Mesothelial cell of epicardium (in vitro differentiated cells): ENCODE measurements around the gene NYAP1. TPM values are rescaled to one million over a fixed set of nuclear protein-coding genes. Genes with fewer than 3 reads are reported as not detected.

Experiments
- DNase-seq, 2 experiments: peaks; one replicate each; pipeline ENCODE4 v3.0.0; 2021; ENCODE audit warnings: low spot score in 2 of 2; ENCODE audit not compliant: unreplicated experiment in 2 of 2
- H3K27ac Mint-ChIP-seq: 2 replicates; pipeline ENCODE4 v1.8.0; 2021; ENCODE audit warnings: mixed read lengths
- H3K27me3 Mint-ChIP-seq: 2 replicates; pipeline ENCODE4 v1.8.0; 2021; ENCODE audit warnings: low read depth, mixed read lengths
- H3K36me3 Mint-ChIP-seq: 2 replicates; pipeline ENCODE4 v1.8.0; 2021; ENCODE audit warnings: mixed read lengths
- H3K4me1 Mint-ChIP-seq: 2 replicates; pipeline ENCODE4 v1.8.0; 2021; ENCODE audit warnings: mixed read lengths
- H3K4me3 Mint-ChIP-seq: 2 replicates; pipeline ENCODE4 v1.8.0; 2021; ENCODE audit warnings: mild to moderate bottlenecking, moderate library complexity, mixed read lengths
- H3K9me3 Mint-ChIP-seq: 2 replicates; pipeline ENCODE4 v1.8.0; 2021; ENCODE audit warnings: mixed read lengths
- total RNA-seq: library from RNA; stranded (reverse); gene quantifications from 3 replicates; pipeline ENCODE4 v1.2.1, GENCODE V29; 2021
- TF ChIP-seq, protein P1 (sequence below): fragments of 200-600 bp; sonication (generic); IDR thresholded peaks from one replicate; pipeline ENCODE4 v1.5.0; 2021; ENCODE audit warnings: antibody characterized with exemption; ENCODE audit not compliant: unreplicated experiment

Gene NYAP1
- total RNA-seq, 1 donor from 2014 or later, result 8.5 TPM

GRCh38 chr7:100509231-100509630, 25.5 kb downstream of the NYAP1 start:
- TF ChIP-seq, protein P1, sequence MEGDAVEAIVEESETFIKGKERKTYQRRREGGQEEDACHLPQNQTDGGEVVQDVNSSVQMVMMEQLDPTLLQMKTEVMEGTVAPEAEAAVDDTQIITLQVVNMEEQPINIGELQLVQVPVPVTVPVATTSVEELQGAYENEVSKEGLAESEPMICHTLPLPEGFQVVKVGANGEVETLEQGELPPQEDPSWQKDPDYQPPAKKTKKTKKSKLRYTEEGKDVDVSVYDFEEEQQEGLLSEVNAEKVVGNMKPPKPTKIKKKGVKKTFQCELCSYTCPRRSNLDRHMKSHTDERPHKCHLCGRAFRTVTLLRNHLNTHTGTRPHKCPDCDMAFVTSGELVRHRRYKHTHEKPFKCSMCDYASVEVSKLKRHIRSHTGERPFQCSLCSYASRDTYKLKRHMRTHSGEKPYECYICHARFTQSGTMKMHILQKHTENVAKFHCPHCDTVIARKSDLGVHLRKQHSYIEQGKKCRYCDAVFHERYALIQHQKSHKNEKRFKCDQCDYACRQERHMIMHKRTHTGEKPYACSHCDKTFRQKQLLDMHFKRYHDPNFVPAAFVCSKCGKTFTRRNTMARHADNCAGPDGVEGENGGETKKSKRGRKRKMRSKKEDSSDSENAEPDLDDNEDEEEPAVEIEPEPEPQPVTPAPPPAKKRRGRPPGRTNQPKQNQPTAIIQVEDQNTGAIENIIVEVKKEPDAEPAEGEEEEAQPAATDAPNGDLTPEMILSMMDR, result no peak
- H3K27me3 Mint-ChIP-seq, result no peaks in the 10 kb centered on the region
- no peak overlapping the region for H3K4me3 Mint-ChIP-seq
- H3K27ac Mint-ChIP-seq, result no peak overlapping the region
- peaks cover 4% of the 10 kb centered on the region for H3K4me1 Mint-ChIP-seq
- H3K9me3 Mint-ChIP-seq, result no peaks in the 10 kb centered on the region
- no peaks in the 10 kb centered on the region for H3K36me3 Mint-ChIP-seq
- no peak for DNase-seq

GRCh38 chr7:100510437-100511239, 26.9 kb downstream of the NYAP1 start:
- H3K27ac Mint-ChIP-seq, result peak overlapping the region; percentile 27
- TF ChIP-seq, protein P1, result no peak
- H3K4me3 Mint-ChIP-seq, result no peak overlapping the region
- no peak for DNase-seq
- H3K9me3 Mint-ChIP-seq, result no peaks in the 10 kb centered on the region
- peaks cover 9% of the 10 kb centered on the region for H3K4me1 Mint-ChIP-seq
- no peaks in the 10 kb centered on the region for H3K36me3 Mint-ChIP-seq
- no peaks in the 10 kb centered on the region for H3K27me3 Mint-ChIP-seq

- H3K36me3 Mint-ChIP-seq, result no peaks in the 10 kb centered on the region
- peaks cover 9% of the 10 kb centered on the region for H3K4me1 Mint-ChIP-seq
- TF ChIP-seq, protein P1, result no peak
Measured at GRCh38 chr7:100513212-100513810, 29.6 kb downstream of the NYAP1 start.

DNA sequence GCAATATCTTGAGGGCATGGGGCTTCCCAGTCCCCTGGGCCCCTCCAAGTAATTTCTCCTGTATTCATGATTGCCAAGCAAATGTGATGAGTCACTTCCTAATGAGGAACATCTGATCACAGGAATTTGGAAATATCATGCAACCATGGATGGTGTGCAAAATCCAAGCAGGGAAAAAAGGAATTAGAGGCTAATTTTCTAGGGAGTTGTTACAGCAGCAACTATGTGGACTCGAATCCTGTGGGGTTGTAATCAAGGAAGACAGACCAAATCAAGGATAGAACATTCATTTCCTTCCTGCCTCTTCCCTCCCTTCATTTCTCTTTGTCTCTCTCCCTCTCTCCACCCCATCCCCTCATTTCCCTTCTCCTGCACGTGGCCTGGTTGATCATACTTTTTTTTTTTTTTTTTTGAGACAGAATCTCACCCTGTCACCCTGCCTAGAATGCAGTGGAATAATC, 31.4 kb downstream of the NYAP1 start:
- H3K36me3 Mint-ChIP-seq, result no peaks in the 10 kb centered on the region
- DNase-seq, result no peak
- peaks cover 5% of the 10 kb centered on the region for H3K4me1 Mint-ChIP-seq
- TF ChIP-seq, protein P1, result no peak
- H3K27ac Mint-ChIP-seq, result peak overlapping the region; percentile 86
- H3K27me3 Mint-ChIP-seq, result no peaks in the 10 kb centered on the region
- no peak overlapping the region for H3K4me3 Mint-ChIP-seq
- no peaks in the 10 kb centered on the region for H3K9me3 Mint-ChIP-seq

More at GRCh38 chr7:100513212-100513810, 29.6 kb downstream of the NYAP1 start:
- H3K27me3 Mint-ChIP-seq, result no peaks in the 10 kb centered on the region
- no peaks in the 10 kb centered on the region for H3K9me3 Mint-ChIP-seq
- DNase-seq, result no peak
- H3K4me3 Mint-ChIP-seq, result no peak overlapping the region
- no peak overlapping the region for H3K27ac Mint-ChIP-seq

DNA sequence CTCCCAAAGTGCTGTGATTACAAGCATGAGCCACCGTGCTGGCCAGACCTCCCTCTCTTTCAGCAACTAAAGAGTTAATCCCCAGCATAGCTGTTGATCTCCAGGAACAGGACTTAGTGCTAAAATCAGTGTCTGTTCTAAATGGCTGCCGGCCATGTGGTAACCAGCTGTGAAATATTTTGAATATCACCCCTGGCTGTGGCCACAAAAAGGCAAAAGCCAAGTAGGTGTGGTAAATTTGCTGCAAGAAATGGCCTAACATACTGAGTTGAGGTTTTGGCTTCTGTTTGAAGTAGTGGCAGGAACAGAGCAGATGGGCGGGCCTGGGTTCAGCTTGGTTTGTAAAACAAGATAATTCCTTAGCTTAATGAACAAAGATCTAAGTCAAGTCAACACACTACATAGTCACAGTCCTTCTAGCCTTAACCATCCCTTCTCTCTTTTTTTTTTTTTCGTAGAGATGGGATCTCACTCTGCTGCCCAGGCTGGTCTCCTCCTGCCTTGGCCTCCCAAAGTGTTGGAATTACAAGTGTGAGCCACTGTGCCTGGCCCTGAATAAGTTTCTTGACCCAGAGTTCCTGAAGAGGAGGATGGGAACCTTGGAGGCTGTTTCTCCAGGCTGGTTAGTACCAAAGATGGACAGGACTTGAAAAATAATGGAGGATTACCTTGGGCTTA, 32.5 kb downstream of the NYAP1 start:
- Mint-ChIP-seq H3K4me1 (peaks cover 5% of the 10 kb centered on the region), H3K27ac (peak overlapping the region; percentile 11), H3K9me3 (peaks cover 1% of the 10 kb centered on the region), H3K36me3 (no peaks in the 10 kb centered on the region), H3K27me3 (no peaks in the 10 kb centered on the region), H3K4me3 (no peak overlapping the region)
- TF ChIP-seq, protein P1, result no peak
- DNase-seq, result no peak
